Glutamatergic neuron (in vitro differentiated cells): ENCODE data around the gene TMEM158. TPM values are rescaled to one million over a fixed set of nuclear protein-coding genes. Genes with fewer than 3 reads are reported as not detected.

Experiments used
- DNase-seq: peaks from one replicate; pipeline ENCODE4 v3.0.0; 2022
- H3K27ac Mint-ChIP-seq: one replicate; pipeline ENCODE4 v1.8.0; 2020; ENCODE audit warnings: mild to moderate bottlenecking, mixed read lengths, inconsistent platforms; ENCODE audit not compliant: unreplicated experiment
- H3K27me3 Mint-ChIP-seq: one replicate; pipeline ENCODE4 v1.8.0; 2020; ENCODE audit warnings: mild to moderate bottlenecking, moderate library complexity, mixed read lengths, inconsistent platforms; ENCODE audit not compliant: unreplicated experiment
- H3K36me3 Mint-ChIP-seq: one replicate; pipeline ENCODE4 v1.8.0; 2020; ENCODE audit warnings: mild to moderate bottlenecking, mixed read lengths, inconsistent platforms; ENCODE audit not compliant: unreplicated experiment
- H3K4me1 Mint-ChIP-seq: one replicate; pipeline ENCODE4 v1.8.0; 2020; ENCODE audit warnings: mild to moderate bottlenecking, low read depth, mixed read lengths, inconsistent platforms; ENCODE audit not compliant: unreplicated experiment
- H3K4me3 Mint-ChIP-seq: one replicate; pipeline ENCODE4 v1.8.0; 2020; ENCODE audit warnings: mild to moderate bottlenecking, mixed read lengths, inconsistent platforms; ENCODE audit not compliant: unreplicated experiment
- H3K9me3 Mint-ChIP-seq: one replicate; pipeline ENCODE4 v1.8.0; 2020; ENCODE audit warnings: mild to moderate bottlenecking, moderate library complexity, mixed read lengths, inconsistent platforms; ENCODE audit not compliant: unreplicated experiment
- total RNA-seq: library from RNA; stranded (reverse); fragmentation: NEBNext Ultra II Directional; extraction: Animal tissue kit (Norgen Biotek cat#: 25700); gene quantifications from one replicate; pipeline ENCODE4 v1.2.1, GENCODE V29; 2021; ENCODE audit not compliant: unreplicated experiment
- TF ChIP-seq, protein P1 (sequence below): fragments of 200-600 bp; sonication (generic); IDR thresholded peaks from one replicate; pipeline ENCODE4 v1.5.0; 2021; ENCODE audit not compliant: partially characterized antibody, unreplicated experiment

The TMEM158 gene
- total RNA-seq, 1 donor from 2014 or later = 7.8 TPM

- H3K4me3 Mint-ChIP-seq = no peak overlapping the region
- H3K9me3 Mint-ChIP-seq = peaks cover 2% of the 10 kb centered on the region
- peaks cover 5% of the 10 kb centered on the region for H3K27me3 Mint-ChIP-seq
- no peak overlapping the region for H3K27ac Mint-ChIP-seq
- no peak for DNase-seq
- peaks cover 6% of the 10 kb centered on the region for H3K4me1 Mint-ChIP-seq
- TF ChIP-seq, protein P1, sequence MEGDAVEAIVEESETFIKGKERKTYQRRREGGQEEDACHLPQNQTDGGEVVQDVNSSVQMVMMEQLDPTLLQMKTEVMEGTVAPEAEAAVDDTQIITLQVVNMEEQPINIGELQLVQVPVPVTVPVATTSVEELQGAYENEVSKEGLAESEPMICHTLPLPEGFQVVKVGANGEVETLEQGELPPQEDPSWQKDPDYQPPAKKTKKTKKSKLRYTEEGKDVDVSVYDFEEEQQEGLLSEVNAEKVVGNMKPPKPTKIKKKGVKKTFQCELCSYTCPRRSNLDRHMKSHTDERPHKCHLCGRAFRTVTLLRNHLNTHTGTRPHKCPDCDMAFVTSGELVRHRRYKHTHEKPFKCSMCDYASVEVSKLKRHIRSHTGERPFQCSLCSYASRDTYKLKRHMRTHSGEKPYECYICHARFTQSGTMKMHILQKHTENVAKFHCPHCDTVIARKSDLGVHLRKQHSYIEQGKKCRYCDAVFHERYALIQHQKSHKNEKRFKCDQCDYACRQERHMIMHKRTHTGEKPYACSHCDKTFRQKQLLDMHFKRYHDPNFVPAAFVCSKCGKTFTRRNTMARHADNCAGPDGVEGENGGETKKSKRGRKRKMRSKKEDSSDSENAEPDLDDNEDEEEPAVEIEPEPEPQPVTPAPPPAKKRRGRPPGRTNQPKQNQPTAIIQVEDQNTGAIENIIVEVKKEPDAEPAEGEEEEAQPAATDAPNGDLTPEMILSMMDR = no peak
- H3K36me3 Mint-ChIP-seq = no peaks in the 10 kb centered on the region
These were observed 39.2 kb downstream of the TMEM158 start for GRCh38 chr3:45186871-45187270.

DNA sequence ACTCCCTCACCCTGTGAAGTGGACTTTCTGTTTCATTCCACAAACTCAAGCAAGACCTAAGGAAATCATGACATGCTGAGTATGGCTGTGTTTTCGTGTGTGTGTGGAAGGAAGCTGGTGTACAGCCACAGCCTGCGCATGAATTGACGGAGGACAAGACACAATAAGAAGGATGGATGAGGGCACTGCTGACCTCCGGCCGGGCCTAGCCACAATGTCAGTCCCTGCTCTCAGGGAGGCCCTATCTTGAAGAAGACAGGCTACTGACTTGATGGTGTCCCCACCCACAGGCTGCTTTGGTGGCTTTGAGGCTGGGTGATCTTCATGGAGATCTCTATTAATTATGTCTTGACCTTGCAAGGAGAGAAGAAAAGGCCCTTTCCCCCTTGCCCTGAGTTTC is 40.6 kb downstream of the TMEM158 start:
- Mint-ChIP-seq H3K27ac (no peak overlapping the region), H3K36me3 (no peaks in the 10 kb centered on the region), H3K9me3 (peaks cover 3% of the 10 kb centered on the region), H3K4me3 (no peak overlapping the region), H3K27me3 (peaks cover 5% of the 10 kb centered on the region), H3K4me1 (peaks cover 6% of the 10 kb centered on the region)
- no peak for DNase-seq
- TF ChIP-seq, protein P1 = no peak

DNA sequence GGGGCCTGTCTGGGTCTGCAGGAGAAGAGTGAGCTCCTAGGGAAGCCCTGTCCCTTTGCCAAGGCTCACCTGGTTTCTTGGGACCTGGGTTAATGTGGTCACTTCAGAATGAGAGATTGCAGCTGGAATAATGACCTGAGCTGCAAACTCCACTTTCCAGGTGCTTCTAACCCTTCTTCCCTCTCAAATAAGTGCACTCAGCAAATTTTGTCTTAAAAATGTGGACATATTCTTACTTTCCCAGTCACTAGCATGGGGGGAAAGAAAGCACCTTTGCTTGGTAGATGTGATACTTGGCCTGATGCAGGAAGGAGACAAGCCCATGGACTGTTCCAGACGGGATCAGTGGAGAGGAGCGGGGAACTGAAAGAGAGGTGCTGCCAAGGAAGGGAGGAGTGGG is 41.0 kb downstream of the TMEM158 start:
- Mint-ChIP-seq H3K4me1 (peaks cover 6% of the 10 kb centered on the region), H3K4me3 (no peak overlapping the region), H3K27me3 (peaks cover 5% of the 10 kb centered on the region), H3K9me3 (peaks cover 3% of the 10 kb centered on the region), H3K36me3 (no peaks in the 10 kb centered on the region), H3K27ac (no peak overlapping the region)
- no peak for DNase-seq
- TF ChIP-seq, protein P1 = no peak

DNA sequence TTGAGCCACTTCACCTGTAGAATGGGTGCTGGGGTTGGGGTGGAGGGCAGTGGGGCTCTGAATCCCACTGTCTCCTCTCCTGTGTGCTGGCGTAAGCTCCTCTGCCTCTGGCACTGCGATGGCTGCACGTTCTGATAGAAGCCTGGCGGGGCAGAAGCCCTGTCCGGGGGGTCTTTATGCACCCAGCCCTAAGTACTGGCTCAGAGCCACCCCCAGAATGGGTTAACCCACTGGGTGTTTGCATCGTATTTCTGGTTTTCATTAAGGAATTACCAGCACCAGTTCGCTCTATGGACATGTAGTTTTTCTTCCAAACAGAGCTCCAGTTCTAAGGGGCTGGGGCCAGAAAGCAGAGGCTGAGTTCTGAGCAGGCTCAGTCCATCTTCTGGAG is 42.2 kb downstream of the TMEM158 start:
- H3K27me3 Mint-ChIP-seq = peaks cover 2% of the 10 kb centered on the region
- DNase-seq = no peak
- peaks cover 6% of the 10 kb centered on the region for H3K4me1 Mint-ChIP-seq
- H3K4me3 Mint-ChIP-seq = no peak overlapping the region
- H3K9me3 Mint-ChIP-seq = peaks cover 1% of the 10 kb centered on the region
- no peak overlapping the region for H3K27ac Mint-ChIP-seq
- no peaks in the 10 kb centered on the region for H3K36me3 Mint-ChIP-seq
- TF ChIP-seq, protein P1 = no peak

GRCh38 chr3:45182915-45183871 is 42.9 kb downstream of the TMEM158 start:
- Mint-ChIP-seq H3K36me3 (no peaks in the 10 kb centered on the region), H3K4me3 (no peak overlapping the region), H3K27ac (peak overlapping the region; percentile 10), H3K27me3 (peaks cover 2% of the 10 kb centered on the region), H3K9me3 (peaks cover 1% of the 10 kb centered on the region), H3K4me1 (peaks cover 6% of the 10 kb centered on the region)
- TF ChIP-seq, protein P1 = no peak
- peak; percentile 45 for DNase-seq
